Stimulated activated naive CD4-positive, alpha-beta T cell (primary cell): Measurements from ENCODE around the gene TDG.

Source experiments
- DNase-seq, 6 experiments: peaks; one replicate each; lab custom pipeline; 2025; lab: John Stamatoyannopoulos, UW

Gene TDG

DNA sequence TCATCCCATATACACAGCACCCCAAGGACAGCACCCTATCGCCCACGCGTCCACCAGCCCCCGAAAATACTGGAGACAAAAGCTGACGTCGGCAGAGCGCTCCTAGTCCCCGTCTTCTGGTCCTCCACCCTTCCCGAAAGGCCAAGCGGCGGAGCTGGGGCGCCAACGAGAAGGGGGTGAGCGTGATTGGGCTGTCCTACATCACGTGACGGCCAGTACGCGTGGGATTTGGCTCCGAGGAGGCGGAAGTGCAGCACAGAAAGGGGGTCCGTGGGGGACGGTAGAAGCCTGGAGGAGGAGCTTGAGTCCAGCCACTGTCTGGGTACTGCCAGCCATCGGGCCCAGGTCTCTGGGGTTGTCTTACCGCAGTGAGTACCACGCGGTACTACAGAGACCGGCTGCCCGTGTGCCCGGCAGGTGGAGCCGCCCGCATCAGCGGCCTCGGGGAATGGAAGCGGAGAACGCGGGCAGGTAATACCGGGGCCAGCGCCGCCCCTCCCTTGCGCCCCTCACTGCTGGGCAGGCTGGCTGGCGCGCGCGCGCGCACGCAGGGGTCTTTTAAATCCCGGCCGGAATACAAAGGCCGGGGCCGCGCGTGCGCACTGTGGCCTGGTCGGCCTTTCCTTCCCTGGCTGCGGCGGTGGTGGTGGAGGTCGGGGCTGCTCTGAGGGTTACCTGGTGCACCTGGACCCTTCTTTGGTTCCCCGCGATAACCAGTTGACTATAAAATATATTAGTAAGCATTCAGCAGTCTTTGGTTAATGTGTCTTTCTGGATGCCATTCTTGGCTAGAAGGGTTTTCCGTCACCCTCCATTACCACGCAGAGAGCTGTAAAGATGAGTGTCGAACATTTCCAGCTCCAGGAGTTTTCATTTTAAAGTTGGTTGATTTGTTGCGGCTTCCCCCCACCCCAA, at the start of gene TDG:
TSS of gene TDG (plus strand) at position 283 of the 915 bp plus-strand sequence. CDS start at position 449, 166 bp downstream.
- peak; percentile 87 to 96 (median 94) for DNase-seq

DNA sequence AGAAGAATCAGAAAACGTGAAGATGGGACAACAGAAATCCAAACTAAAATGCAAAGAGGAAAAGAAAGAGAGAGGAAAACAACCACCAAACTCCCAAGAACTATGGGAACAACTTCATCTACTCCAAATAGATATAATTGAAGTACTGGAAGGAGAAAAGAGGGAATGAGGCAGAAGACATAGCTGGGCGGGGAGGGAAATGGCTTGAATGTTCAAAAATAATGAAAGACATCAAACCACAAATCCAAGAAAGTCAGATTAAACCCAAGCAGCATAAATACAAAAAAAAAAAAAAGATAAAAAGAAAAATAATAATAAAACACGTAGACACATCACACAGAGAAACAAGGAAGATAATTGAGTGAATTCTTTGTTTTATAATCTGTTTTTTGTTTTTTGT, 47.8 kb upstream of the TDG start:
- DNase-seq: no peak

DNA sequence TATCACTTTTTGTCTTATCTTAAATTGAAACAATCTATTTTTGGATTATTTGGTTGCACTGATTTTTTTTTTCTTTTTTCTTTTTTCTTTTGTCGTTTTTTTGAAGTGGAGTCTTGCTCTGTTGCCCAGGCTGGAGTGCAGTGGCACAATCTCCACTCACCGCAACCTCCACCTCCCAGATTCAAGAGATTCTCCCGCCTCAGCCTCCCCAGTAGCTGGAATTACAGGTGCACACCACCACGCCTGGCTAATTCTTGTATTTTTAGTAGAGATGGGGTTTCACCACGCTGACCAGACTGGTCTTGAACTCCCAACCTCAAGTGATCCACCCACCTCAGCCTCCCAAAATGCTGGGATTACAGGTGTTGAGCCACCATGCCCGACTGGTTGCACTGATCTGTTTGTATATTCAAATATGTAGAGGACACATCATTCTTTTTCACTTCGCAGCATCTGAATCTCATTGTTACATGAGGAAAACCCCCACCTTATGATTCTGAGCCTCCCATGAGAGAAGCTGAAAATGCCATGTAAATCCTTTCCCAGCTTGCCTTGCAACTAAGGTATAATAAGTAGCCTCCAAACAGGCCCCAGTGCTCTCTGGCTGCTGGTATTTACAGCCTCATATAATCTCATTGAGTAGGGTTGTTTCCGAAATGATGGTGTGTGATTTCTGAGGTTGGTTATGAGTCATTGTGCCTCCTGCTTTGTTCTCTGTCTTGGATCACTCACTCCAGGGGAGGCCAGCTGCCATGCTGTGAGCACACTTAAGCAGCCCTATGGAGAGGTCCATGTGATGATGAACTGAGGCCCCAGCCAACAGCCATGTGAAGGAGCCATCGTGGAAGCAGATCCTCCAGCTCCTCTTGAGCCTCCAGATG, 40.7 kb upstream of the TDG start:
- DNase-seq: no peak

DNA sequence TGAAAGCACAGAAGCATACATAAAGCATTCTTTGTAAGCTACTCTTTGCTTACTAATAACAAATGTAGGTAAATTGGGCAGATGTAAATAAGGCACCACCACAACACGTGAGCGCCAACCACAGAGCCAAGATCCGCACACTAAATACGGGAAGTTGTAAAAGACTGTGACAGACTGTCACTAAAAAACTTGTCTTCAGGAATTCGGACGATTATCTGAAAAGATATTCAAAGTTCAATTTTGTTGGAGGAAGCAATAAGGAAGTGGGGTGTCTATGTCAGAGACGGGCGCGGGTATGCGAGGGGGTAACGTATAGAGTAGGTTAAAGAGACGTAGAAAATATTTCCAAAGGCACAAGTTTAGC, 37.0 kb upstream of the TDG start:
- peak in 3 of 6 experiments; percentile 42 to 59 (median 48) for DNase-seq

DNA sequence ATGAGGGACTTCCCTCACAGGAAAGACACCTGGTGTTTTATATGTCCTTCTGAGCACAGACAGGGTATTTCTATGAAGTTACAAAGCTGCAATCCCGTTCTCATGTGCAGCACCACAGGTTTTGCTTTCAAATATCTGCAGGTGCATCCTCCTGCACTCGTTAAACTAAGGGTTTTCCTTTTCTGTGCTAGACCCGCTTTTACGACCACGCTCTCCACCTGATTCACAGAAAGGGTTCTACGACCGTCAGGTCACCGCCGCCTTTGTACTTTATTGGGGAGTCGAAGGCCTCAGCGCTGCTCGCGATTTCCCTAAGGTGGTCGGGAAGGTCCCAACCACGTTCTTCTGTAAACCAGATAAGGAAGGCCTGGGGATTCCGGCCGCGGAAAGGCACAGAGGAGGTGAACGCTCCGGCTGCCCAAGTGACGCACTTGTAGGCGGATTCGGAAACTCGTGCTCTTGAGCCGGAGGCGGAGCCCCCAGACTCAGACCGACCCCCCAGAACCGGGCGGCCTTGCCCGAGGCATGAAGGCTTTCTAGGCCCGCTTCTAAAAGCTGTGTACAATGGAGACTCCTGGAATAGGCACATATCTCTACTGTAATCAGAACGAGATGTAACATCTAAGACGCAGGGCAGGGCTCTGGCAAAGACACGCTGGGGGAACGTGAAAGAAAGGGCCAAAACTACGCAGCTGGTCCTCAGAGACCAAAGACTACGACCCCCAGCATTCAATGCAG, 36.5 kb upstream of the TDG start:
- peak in 4 of 6 experiments; percentile 79 to 95 (median 88) for DNase-seq

DNA sequence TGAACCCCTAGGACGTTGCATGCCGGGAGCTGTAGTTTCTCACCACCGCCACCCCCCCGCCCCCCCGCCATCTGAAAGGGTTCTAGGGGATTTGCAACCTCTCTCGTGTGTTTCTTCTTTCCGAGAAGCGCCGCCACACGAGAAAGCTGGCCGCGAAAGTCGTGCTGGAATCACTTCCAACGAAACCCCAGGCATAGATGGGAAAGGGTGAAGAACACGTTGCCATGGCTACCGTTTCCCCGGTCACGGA, 36.0 kb upstream of the TDG start:
- peak in 5 of 6 experiments; percentile 91 to 99 (median 97) for DNase-seq

DNA sequence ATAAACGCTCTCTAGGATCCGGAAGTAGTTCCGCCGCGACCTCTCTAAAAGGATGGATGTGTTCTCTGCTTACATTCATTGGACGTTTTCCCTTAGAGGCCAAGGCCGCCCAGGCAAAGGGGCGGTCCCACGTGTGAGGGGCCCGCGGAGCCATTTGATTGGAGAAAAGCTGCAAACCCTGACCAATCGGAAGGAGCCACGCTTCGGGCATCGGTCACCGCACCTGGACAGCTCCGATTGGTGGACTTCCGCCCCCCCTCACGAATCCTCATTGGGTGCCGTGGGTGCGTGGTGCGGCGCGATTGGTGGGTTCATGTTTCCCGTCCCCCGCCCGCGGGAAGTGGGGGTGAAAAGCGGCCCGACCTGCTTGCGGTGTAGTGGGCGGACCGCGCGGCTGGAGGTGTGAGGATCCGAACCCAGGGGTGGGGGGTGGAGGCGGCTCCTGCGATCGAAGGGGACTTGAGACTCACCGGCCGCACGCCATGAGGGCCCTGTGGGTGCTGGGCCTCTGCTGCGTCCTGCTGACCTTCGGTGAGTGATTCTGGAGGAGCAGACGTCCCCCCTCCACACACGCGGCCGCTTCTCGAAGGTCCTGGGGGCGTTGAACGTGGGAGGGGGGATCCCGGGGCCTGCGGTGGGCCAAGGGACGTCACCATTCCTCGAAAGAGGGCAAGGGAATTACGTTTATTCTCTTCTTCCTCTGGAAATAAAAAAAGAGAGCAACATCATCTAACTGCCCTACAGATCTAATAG, 35.5 kb upstream of the TDG start, which contains the start of gene HSP90B1:
TSS of gene HSP90B1 (plus strand) at position 377 of the 753 bp plus-strand sequence. CDS start at position 483, 106 bp downstream.
- peak; percentile 99 to 100 (median 99) for DNase-seq

DNA sequence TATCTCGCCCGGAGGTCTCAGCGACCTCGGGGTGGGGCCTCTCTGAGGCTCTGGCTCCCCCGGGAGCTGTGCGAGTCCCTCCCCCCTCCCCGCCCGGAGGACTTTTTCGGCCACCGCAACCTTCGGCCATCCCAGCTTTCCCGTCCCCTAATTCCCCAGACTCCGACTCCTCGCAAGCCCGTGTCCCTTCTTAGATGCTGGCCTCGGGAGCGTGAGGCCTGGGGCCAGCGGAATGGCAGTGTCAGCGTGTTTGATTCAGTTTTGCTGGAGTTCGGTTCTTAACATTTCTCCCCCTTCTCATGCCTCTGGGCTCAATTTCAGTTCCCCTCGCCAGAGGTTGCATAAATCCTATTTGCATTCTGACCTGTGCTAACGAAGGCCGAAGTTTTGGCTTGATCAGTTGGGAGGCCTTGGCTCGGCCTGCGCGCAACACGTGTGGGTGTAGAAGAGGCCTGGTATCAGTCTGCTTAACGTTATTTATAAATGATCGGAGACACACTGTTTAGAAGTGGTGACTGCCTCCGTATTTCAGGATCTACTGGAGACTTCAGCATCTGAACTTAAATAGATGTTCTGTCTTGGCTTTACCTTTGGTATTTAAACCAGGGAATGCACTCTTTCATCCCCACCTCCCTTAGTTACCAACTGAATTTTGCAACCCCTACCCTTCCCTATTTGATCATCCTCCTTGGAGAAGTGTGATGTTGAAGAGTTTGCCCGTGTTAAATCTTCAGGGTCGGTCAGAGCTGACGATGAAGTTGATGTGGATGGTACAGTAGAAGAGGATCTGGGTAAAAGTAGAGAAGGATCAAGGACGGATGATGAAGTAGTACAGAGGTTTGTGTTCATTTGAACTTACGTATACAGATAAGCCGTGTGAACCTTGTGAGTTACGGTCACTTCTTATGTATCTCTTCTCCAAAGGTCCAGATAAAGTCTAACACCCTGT, 34.6 kb upstream of the TDG start:
- DNase-seq: peak in 2 of 6 experiments; percentile 25 to 28

DNA sequence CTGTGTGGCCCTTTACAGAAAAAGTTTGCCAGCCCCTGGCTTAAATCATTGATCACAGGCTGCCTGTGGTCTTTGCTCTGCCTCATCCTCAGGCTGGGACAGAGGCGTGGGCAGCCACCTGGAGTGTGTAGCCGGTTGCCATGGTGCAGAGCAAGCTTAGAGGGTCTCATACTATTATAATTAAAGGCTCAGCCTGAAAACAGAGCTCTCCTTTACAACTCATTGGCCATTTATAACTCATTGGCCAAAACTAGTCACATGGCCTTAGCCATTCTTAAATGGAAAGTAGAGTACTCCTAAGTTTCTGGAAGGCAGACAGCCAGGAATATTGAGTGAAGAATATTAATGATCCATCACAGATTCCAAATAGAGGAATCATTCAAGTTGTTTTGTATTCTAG, 32.4 kb upstream of the TDG start:
- no peak for DNase-seq

DNA sequence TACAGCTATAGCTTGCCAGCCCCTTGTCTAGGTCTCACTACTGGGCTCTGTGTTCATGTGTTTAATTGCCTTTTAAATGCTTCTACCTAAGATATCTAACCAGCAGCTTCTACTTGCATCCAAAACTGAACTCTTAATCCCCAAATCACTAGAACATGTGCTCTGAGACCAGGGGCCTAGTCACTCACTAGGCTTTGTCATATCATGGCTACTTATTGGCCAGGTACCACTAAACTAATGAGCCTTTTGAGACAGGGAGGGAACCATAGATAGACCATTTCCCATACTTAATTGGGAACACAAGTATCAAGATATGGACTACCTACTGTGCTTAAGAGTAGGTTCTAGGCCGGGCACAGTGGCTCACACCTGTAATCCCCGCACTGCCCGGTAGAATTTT, 29.0 kb upstream of the TDG start:
- DNase-seq: no peak

DNA sequence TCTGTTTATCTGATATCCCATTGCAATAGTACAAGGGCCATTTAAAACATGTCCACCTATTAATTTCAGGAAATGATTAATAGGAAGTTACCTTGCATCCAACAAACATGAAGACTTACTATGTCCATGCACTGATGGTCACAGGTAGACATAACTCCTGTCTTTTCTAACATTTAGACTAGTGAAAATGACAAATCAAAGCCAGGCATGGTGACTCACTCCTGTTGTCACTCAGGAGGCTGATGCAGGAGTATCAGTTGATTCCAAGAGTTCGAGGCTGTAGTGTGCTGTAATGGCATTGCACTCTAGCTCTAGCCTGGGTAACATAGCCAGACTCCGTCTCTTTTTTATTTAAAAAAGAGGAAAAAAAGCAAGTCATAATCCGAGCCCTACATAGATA, 20.7 kb upstream of the TDG start:
- DNase-seq: no peak

DNA sequence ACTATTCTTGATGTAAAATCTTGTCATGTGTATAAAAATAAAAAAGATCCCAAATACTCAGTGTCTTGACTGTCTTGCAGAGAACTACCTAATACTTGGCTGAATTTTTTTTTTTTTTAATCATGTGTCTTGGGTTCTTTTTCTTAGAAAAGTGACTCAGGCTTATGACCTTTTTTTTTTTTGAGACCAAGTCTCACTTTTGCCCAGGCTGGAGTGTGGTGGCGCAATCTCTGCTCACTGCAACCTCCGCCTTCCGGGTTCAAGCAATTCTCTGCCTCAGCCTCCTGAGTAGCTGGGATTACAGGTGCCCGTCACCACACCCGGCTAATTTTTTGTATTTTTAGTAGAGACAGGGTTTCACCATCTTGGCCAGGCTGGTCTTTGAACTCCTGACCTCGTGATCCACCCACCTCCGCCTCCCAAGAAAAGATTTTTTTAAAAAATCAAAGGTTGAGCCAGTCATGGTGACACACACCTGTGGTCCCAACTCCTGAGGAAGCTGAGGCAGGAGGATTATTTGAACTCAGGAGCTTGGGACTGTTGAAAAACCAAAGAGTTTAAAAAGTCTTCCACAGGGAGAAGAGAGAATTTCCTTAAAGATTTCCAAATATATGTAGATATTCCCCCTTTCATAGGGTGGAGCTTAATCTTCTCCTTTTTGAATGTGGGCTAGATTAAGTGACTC, 17.7 kb upstream of the TDG start:
- no peak for DNase-seq

DNA sequence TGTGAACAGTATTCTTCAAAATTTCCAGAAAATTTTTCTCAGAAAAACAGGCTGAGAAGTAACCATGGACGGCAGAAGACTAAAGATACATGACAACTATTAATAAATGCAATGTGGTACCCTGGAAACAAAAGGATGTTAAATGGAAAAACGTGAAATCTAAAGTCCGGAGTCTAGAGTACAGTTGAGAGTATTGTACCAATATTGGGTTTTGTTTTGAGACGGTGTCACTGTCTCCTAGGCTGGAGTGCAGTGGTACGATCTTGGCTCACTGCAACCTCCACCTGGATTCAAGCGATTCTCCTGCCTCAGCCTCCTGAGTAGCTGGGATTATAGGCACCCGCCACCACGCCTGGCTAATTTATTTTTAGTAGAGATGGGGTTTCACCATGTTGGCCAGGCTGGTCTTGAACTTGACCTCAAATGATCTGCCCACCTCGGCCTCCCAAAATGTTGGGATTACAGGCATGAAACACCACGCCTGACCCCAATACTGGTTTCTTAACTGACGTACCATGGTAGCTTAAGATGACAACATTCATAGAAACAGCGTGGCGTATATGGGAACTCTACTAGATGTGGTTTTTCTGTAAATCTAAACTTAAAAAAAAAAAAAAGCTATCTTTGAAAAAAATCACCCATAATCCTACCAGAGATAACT, 16.8 kb upstream of the TDG start:
- no peak for DNase-seq

DNA sequence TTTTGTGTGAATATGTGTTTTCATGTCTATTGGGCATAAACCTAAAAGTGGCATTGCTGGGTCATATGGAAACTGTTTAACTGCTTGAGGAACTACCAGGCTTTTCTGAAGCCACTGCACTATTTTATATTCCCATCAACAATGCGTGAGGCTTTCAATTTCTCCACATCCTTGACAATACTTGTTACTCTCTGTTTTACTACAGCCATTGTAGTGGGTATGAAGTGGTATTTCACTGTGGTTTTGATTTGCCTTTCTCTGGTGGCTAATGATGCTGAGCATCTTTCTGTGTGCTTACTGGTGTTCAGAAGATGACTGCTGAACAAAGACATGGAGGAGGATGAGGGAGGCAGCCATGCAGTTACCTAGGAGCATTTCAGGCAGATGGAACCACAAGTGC, 13.2 kb upstream of the TDG start:
- DNase-seq: no peak

DNA sequence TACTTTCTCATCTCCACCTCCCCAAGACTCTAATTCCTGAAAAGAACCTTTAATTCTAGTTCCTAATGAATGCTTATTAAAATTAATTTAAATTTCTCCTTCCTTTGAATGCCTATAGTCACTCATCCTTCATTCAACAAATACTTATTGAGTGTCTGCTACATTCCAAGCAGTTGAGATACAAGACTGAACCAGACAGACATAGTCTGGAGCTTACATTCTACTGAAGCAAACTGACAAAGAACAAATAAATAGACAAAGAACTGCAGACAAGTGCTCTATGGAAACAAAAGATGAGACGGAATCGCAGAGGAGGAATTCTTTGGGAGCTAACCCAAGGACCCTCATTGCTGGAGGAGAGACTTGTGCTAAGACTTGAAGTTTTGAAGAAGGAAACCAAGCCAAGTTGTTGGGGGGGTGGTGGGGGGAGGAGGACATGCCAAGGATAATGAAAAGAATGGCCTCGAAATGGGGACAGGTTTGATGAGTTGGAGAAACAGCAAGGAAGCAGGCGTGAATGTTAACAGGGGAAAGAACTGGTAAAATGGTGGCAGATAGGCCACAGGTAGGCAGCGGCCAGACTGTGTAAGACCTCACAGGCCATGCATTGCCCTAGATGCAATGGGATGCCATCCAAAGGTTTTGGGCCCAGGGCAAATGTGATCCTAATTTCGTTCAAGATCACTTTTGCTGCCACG, 9.7 kb upstream of the TDG start:
- DNase-seq: no peak

DNA sequence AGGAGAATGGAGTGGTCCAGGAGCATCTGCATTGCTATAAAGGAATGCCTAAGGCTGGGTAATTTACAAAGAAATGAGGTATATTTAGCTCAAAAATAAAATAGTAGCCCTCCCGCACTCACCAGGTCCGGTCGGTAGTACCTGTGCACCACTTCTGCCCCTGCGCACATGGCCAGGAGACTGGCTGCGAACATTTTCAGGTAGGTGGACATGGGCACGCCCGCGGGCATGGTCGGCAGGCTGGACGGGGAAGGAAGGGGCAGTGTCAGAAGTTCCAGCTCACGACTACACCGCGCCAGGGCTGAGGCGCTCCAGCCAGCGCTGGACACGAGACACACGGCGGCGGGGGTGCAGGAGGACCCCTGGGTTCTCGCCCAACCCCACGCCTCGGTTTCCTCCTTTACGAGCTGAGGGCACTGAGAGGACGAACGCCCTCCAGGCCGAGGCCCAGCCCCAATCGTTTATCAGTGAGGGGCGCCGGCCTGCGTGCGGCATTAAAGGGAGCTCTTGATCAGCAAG, 9.1 kb upstream of the TDG start:
- no peak for DNase-seq

DNA sequence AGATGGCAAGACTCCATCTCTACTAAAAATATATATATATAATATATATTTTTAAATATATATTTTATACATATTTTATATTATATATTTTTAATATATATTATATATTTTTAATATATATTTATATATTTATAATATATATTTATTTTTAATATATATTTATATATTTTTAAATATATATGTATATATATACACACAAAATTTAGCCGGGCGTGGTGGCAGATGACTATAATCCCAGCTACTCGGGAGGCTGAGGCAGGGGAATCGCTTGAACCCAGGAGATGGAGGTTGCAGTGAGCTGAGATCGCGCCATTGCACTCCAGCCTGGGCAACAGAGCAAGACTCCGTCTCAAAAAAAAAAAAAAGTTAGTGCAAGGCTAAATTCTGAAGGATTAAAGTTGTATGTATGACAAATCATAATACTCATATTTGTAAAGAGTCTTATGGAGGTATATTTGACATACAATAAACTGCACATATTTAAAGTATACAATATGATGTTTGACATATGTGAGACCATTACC, 7.7 kb upstream of the TDG start:
- no peak for DNase-seq

DNA sequence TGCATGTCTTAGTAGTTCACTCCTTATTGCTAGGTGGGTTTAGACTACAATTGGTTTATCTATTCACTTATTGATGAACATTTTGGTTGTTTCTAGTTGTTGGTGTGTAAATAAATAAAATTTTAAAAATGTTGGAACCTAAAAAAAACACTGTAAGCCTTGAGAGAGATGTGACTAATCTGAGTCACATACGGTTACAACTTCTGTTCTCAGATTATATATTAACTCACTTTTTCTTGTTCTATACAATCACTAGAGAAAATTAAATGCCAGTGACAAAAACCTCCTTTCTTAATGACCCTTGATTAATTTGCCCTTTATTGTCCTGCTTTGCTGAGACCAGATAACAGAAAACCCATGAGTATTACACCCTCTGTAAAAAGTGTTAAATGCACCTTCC, 7.1 kb upstream of the TDG start:
- no peak for DNase-seq
